ENCODE measurements around the gene ZCCHC18. TPM values are rescaled to one million over a fixed set of nuclear protein-coding genes. Genes with fewer than 3 reads are reported as not detected.
"Not testable (repeated sequence)": the region's sequence is repeated elsewhere in the genome, so short reads cannot be mapped to it uniquely, and the experiment has no call there.

ZCCHC18 gene
- 10.2 TPM for total RNA-seq

DNA sequence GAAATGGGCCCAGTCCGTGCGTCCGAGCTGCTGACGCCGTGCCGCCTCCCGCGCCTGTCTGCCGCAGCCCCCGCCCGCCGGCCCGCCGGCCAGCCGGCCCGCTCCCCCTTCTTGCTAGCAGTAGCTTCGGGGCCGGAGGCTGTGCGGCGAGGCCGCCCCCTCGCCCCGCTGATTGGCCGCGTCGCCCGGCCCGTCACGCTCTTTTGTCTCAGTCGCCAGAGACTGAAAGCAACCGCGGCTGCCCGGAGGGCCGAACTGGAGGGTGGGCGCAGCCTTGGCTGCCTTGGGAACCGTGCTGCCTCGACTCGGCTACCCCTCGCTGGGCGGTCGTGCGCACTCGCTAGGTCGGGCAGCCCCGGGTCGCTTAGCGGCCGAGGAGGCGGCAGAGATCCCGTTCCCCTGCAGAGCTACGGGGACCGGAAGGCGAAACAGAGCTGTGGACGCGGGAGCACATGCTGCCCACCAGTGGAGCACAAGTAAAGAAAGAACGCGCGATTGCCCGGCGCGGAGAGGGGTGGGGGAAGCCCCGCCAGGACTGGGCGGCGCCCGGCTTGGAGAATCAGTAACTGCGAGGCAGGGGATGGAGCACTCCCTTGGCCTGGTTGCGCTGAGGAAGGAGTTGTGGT is at the start of gene ZCCHC18:
Gene ZCCHC18 (plus strand): TSS at position 198 of the 626 bp plus-strand sequence. CDS start 1,589 bp downstream, outside the sequence.
- DNase-seq (ENCODE audit: low spot score in 2 of 2) (peak; percentile 62 to 72), FAIRE-seq (no peak)

DNA sequence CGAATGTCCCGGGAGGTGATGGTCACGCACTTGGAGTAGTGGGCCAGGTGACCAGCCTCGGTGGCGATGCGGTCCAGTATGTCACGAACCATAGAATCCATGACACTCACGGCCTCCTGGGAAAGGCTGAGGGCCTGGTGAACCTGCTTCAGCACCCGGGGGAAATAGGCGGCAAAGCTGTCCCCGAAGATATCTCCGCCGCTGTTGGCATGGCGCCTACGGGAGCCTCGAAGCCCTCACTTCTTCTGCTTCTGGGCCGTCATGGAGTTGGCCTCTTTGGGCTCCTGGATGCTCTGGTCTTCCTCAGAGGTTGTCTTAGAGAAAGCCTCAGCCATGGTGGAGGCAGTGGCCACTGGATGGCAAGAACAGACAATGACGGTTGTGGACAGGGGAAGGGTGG is 49.7 kb upstream of the ZCCHC18 start:
- DNase-seq (ENCODE audit: low spot score in 2 of 2); FAIRE-seq: not testable (repeated sequence)

DNA sequence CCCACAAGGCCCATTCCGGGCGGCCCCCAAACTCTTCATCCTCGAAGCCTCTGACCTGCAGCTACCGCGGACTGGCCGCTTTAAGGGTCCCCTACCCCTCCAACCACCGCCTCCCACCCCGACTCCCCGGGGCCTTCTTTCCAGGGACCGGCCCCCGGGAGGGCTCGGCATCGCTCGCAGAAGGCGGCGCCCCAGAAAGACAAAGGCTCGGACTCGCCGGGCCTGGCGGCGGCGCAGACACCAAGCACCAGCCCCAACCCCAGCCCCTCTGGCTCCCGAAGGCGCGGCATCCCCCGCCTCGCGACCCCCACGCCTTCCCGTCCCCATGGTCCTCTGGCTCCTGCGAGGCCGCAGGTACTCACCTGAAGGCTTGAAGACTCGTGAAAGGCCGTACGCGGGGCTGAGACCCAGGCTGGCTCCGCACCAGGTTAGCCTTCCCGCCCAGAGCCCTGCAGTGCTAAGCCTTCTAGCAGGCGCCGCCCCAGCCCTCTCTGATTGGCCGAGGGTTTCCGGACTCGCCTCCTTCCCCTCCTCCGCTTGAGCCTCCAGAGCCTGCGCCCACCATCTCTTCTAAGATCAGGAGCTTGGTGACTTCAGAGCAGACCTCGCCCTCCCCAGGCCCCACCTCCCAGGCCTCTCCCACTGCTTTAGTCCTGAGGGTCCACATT is 36.4 kb upstream of the ZCCHC18 start, which contains the start of gene TMSB15C:
Gene TMSB15C (minus strand): TSS at position 459 of the 668 bp plus-strand sequence.
- not testable (repeated sequence) for FAIRE-seq; DNase-seq (ENCODE audit: low spot score in 2 of 2)

DNA sequence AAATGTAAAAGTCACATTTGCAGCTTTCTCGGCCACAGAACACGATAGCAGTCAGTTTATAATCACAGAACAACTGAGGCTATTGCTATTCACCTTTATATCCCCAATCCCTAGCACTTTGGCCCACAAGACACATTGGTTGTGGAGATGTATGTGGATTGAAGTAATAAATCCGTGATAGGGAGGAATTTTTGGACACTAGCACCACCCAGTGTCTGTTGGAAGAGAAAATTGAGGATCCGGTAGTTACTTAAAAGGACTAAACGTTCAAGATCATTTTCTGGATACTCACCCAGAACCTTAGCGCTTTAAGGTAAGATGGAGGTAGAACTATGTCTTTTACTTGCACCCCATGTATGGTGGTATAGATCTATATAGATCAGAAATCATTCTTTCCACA is 34.5 kb upstream of the ZCCHC18 start:
- DNase-seq (ENCODE audit: low spot score in 2 of 2); FAIRE-seq: not testable (repeated sequence)

DNA sequence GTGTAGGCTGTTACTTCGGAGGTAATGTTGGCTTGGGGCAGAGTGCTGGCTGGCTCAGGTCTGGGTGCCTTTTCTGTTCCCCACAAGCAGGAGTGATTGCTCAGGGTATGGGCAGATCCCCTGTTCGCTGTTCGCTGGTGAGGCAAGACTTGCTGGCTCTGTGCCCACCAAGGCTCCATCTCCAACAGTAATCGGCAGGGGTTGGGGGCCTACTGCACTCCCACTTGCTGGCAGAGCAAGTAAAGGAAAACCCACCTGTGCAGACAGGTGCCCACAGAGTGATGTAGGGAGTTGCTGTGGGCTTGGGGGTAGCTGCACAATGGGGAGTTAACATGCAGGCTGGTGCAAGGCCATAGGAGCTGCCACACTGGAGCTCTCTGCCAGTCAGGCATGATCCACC is 28.3 kb upstream of the ZCCHC18 start:
- DNase-seq (ENCODE audit: low spot score in 2 of 2): no peak
- FAIRE-seq: no peak

DNA sequence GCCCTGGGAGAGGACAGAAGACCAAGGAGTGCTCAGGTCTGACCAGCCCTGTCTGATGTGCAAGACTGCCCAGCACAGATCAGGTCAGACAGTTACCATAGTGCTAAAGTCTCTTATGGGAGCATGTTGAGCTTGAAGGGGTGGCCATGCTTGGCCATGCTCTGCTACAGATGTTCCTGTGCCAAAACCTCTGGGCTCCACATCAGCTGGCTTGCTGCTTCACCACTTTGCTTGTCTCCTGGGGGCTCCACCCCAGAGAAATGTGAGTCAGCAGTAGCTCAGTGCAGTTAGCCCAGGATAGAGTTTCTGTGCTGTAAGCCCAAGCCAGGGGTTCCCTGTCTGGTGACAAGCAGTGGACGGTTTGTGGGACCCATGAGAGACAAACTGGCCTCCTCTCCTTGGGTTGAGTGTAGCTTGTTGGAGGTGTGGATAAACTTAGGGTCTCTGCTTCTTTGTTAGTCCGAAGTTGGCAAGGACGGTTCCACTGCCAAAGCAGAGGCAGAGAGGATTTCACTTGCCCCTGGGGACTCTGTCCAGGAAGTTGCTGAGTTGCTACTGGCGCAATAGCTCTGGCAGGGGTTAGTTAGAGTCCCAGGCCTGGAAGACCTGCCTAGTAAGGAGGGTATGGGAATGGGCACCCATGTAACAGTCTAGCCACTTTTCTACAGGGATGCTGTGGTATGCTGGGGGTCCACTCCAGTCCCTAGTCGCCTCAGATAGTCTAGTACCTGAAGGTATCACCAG is 27.6 kb upstream of the ZCCHC18 start:
- DNase-seq (ENCODE audit: low spot score in 2 of 2) (no peak), FAIRE-seq (no peak)

DNA sequence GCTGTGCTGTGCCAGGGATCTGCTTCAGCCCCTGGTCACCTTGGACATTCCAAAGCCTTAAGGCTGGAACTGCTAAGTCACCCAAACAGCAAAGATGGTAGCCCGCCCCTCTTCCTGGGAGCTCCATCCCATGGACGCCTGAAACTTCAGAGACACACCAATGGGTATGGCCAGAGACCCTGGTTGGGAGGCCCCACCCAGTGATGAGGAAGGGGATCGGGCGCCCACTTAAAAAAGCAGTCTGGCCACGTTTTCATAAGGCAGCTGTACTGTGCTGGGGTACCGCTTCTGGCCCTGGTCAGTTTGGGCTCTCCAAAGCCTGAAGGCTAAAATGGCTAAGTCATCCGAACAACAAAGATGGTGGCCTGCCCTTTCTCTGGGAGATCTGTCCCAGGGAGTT is 26.8 kb upstream of the ZCCHC18 start:
- no peak for DNase-seq (ENCODE audit: low spot score in 2 of 2)
- FAIRE-seq: no peak

DNA sequence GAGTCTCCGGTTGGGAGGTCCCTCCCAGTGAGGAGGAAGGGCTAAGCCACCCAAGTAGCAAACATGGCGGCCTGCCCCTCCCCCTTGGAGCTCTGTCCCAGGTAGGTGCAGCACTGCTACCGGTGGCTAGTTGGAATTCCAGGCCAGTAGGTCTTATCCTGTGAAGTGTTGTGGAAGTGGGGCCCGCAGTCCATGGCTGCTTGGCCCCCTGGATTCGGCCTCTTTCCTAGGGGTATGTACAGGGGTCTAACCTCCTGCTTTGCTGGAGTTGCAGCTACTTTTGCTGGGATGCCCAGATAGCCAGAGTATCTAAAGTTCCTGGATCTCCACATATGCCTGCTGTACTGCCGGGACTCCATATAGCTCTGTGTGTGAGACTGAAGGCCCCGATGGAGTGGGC is 26.4 kb upstream of the ZCCHC18 start:
- DNase-seq (ENCODE audit: low spot score in 2 of 2) (no peak), FAIRE-seq (no peak)

DNA sequence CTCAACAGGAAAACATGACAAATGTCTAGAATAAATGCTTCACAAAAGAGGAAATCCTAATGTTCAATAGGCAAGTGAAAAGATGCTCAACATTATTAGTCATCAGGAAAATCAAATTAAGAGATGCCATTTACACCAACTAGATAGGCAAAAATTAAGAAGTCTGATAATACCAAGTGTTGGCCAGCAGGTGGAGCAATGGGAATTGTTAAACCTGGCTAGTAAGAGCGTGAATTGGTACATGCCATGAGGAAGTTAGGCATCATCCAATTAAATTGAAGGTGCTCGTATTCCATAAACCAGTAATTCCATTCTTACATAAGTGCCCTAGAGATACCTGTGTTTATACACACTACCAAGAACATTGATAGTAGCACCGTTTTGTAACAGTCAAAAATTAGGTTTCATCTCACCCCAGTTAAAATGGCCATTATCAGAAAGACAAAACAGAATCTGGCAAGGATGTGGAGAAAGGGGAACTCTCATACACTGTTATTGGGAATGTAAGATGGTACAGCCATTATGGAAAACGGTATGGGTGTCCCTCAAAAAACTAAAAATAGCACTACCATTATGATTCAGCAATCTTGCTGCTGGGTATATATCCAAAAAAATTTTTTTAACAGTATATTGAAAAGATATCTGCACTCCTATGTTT is 14.0 kb upstream of the ZCCHC18 start:
- peak; percentile 93 for FAIRE-seq
- peak in 1 of 2 donors; percentile 20 for DNase-seq (ENCODE audit: low spot score in 2 of 2)

DNA sequence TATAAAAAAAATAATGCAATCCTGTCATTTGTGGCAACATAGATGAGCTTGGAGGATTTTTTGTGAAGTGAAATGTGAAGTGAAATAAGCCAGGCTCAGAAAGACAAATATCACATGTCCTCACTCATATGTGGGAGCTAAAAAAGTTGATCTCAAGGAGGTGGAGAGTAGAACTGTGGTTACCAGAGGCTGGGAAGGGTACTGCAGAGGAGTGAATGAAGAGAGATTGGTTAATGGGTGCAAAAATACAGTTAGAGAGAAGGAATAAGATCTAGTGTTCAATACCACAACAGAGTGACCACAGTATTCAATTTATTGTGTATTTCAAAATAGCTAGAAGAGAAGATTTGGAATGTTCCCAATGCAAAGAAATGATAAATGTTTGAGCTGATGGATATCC is 13.4 kb upstream of the ZCCHC18 start:
- FAIRE-seq (no peak), DNase-seq (ENCODE audit: low spot score in 2 of 2) (no peak)

DNA sequence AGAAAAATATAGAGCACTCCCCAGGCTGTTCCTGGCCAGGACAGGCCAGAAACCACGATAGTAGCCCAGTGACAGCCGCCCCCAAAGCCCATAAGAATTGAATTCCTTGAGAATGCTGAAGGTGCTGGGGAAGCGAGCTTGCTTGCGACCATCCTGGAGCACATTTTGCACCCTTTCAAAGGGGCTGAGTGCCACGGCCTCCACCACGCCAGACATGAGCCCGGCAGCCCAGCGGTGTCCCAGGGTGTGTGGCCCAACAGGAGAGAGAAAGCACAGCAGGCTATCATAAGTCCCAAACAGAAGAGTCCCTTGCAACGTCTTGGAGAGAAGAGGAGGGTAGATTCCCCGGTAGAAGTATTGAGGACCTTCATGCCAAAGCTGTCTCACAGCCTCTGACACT is 7.6 kb upstream of the ZCCHC18 start:
- FAIRE-seq (no peak), DNase-seq (ENCODE audit: low spot score in 2 of 2) (no peak)

DNA sequence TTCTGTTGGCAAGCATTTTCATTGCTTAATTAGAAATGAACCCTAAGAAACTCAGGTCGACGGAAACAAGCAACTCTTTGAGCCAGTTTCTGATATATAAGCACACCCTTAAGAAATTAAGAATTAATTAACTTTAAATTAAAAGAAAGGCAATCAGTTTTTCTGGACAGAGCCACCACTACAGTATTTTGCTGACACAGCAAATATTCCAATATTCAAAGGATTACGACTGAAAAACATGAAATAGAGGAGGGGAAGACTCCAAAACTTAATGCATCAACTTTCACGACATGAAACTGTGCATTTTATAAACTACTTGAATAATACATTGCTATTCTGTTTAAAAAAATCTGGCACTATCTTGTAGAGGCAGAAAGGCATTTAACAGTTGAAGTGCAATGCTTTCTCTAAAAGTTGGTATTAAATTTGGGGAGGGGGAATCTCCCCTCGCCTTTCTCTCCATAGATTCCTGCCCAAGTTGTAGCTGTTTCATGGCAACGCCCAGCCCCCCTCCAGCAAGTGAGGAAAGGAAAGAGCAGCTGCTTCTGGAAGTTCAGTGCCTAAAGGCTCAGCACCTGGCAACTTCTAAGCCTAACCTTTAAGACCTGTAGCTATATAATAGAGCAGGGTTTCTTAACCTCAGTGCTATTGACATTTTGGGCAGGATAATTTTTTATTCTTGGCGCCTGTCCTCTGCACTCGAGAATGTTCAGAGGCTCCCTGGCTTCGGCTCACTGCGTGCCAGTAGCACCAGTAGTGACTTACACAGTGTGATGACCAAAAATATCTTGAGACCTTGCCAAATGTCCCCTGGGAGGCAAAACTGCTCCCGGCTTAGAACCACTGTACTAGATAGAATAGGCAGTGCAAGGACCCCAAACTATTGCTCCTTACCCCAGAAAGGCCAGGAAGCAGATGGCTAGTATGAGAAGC is 6.7 kb upstream of the ZCCHC18 start:
- no peak for FAIRE-seq
- DNase-seq (ENCODE audit: low spot score in 2 of 2): no peak

DNA sequence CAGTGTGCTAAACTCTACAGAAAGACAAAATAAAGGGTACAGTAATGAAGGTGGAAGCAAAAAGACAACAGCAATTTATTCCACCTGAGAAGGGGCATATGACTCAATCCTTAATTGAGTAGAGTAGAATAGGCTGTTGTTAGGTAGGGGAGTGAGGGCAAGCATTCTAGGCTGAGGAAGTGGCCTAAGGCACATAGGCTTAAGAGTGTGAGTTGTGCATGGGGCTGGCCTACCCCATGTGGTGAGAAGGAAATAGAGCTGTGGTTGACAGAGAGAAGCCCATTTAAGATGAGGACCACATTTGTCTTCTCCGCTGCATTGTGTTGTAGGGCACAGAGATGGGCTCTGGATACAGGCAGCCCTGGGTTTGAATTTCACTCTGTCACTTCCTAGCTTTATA is 3.4 kb upstream of the ZCCHC18 start:
- FAIRE-seq: no peak

DNA sequence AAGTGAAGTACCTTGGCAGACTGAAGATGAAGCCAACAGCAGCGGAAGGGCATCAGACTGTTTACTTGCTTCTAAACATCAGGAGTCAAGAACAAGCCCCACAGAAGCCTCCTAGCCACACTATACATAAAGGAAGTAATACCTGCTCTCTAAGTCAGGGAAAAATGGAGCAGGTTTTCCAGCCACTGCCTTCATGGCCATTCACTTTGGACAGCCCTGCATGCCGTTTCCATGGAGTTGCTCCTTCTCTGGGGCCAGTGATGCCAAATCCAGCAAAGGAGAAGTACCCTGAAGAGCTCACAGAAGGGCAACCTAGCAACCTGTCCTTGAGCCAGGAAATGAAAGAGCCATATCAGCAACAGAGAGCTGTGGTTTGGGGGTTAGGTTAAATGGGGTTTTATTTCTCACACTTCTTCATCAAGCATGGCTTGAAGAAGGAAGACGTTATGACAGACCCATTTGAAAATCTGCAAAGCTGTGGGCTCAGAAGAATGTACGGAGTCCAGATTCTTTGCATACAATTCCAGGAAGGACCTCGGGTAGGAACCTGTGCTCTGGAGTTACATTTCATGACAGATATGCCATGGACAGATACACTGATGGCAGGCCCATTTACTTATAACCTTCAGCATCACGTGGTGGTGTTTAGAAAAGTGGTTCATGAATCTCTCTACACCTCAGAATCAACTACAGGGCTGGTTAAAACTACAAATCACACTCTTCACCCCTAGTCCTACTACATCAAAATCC is 1.7 kb upstream of the ZCCHC18 start:
- FAIRE-seq; DNase-seq (ENCODE audit: low spot score in 2 of 2): not testable (repeated sequence)

More for the DNA sequence above, 3.4 kb upstream of the ZCCHC18 start:
- no peak for DNase-seq (ENCODE audit: low spot score in 2 of 2)

DNA sequence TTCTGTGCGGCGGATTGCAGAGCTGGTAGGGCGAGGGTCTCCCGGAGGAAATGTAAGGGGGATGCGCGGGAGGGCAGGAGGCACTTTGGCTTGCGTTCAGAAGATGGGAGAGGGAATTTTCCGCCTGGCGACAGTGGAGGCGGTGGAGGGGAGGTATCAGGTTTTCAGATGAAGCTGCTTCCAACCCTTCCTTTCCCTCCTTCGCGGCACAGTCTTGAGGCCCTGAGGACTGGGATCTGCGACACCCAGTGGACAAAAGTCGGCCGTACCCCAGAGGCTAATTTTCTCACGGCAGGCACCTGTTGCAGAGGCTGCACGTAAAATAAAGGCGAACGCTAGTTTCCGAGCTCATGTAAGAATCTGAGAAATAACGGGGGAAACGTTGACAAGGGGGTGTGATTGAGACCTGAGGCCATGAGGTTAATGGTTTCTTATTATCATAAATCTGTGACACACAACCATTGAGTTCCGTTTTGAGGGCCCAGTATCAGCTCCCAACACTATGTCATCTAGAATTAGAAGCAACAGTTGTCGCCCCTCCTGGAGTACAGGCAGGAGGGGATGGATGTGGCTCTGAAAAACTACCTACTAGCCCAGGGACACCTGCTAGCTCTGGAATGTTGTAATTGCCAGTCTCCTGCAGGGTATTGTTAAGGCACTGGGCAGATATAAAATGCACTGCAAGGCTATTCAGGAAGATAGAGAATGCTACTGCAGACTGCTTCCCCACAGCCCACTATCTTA is 1.1 kb downstream of the ZCCHC18 start:
- DNase-seq (ENCODE audit: low spot score in 2 of 2) (no peak), FAIRE-seq (no peak)

DNA sequence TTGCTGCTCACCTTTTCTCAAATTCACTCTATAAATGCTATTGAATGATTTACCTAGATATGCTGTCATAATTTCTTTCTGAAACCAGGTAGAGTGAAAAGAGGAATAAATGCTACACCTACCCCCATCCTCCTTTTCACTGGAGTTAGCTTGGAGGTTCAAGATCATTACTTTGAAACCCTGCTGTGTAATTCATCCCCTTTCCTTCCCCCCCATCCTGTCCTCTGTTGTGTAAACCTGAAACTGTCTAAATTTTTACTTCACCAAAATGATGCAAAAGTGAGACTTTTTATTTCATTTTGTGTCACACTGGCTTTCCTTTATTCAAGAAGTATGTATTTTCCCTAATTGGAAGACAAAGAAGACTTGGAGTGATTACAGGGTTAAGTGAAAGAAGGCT is 5.4 kb downstream of the ZCCHC18 start:
- DNase-seq (ENCODE audit: low spot score in 2 of 2): no peak
- no peak for FAIRE-seq

DNA sequence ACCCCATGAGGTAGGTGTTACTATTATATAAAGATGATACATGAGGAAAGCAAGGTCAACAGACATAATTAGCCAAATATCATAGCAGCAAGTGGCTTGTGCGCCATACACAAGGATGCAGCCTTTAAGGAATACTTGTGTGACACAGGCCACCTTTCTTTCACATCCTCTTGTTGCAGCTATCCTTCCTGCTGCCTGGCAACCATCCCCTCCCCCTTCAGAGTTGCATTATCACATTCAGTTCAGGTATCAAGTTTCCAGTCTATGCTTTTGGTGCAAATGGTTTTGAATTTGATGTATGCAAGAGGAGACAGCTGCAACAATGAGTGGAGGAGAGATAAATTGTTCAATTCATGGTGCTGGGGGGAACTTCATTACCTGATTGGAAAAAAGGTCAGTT is 6.4 kb downstream of the ZCCHC18 start:
- DNase-seq (ENCODE audit: low spot score in 2 of 2): no peak
- FAIRE-seq: no peak

DNA sequence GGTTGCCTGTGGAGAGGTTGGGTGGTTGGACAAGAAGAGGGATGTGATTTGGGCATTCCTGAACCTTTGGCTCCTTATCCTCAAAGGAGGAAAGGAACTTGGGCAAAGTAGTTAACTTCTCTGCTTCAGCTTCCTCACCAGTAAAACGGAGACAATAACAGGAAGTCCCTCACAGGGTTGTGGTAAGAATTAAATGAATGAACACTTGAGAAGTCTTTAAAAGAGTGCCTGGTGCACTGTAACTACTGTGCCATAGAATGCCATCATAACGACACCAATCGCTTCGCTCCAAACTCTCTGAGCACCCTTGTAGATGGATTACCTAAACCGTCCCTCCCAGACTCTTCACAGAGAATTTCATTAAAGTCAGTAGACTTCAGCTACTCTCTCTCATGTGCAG is 10.5 kb downstream of the ZCCHC18 start:
- no peak for DNase-seq (ENCODE audit: low spot score in 2 of 2)
- FAIRE-seq: no peak

Measured in frontal cortex (tissue), 4 donors.